Measurements from ENCODE around the gene INPP5A.

GRCh38 chr10:132813560-132814468, 276.2 kb downstream of the INPP5A start:
- TF ChIP-seq, protein P1, sequence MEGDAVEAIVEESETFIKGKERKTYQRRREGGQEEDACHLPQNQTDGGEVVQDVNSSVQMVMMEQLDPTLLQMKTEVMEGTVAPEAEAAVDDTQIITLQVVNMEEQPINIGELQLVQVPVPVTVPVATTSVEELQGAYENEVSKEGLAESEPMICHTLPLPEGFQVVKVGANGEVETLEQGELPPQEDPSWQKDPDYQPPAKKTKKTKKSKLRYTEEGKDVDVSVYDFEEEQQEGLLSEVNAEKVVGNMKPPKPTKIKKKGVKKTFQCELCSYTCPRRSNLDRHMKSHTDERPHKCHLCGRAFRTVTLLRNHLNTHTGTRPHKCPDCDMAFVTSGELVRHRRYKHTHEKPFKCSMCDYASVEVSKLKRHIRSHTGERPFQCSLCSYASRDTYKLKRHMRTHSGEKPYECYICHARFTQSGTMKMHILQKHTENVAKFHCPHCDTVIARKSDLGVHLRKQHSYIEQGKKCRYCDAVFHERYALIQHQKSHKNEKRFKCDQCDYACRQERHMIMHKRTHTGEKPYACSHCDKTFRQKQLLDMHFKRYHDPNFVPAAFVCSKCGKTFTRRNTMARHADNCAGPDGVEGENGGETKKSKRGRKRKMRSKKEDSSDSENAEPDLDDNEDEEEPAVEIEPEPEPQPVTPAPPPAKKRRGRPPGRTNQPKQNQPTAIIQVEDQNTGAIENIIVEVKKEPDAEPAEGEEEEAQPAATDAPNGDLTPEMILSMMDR (conservative IDR thresholded peaks at IDR 0.05; ENCODE audit: low read length) = no peak
- no peak for TF ChIP-seq EZH2phosphoT487 (IDR thresholded peaks at IDR 0.05; ENCODE audit: borderline replicate concordance)

Data from Loucy (cell line).